Epithelial cell of prostate (primary cell): ENCODE data around the gene SMYD3.
"Not testable (repeated sequence)": the region's sequence is repeated elsewhere in the genome, so short reads cannot be mapped to it uniquely, and the experiment has no call there.

Experiments used
- DNase-seq: peaks from one replicate; pipeline ENCODE4 v3.0.0-alpha.2; 2011; ENCODE audit warnings: low read depth, low spot score
- H3K27ac ChIP-seq: fragments of 450-650 bp; 2 replicates; pipeline ENCODE4 v1.5.1; 2017; ENCODE audit warnings: mild to moderate bottlenecking

SMYD3 gene

DNA sequence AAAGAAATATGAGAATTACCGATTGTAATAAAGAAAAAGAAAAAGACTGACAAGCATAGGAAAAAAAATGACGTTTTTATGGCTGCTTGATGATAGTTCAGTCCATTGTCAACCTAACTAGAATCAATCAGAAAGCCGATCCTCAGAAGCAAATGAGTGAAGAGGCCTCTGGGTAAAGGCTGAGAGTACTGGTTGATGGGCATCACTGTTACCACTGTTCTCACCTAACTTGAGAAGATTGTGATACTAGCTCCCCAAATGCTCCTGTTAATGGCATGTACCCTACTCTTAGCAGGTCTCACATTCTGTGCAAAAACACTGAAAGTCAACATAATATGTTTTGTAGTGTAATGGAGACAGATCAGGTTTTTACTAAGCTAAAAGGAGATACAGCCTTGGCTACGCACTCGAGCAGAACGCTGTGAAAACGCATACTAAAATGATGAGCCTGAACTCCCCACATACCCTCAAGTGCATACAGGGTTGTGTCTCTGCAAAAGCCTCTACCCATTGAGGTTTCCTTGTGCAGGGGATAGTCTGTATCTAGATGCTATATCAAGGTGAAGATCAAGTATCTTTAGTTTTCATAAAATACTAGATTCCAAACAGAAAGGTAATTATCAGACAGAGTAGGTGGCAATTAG is 554.6 kb downstream of the SMYD3 start:
- no peak overlapping the region for H3K27ac ChIP-seq
- no peak for DNase-seq

DNA sequence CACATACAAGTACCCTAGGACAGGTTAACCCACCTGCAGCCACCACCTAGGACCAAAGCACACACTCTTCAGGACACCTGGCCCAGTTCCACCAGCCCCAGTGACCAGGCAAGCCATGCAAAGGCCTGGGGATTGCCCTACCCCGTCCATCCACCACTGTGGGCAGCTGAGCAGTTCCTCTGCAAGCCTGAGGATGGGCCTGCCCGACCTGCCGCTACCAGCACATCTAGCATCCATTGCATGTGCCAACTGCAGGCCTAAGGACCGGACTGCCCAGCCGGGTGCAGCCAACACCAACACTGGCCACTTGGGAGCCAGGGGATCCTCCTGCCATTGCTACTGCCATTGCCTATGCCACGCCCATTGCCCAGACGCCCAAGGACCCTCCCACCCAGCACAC is 558.3 kb downstream of the SMYD3 start:
- DNase-seq, result no peak
- no peak overlapping the region for H3K27ac ChIP-seq

DNA sequence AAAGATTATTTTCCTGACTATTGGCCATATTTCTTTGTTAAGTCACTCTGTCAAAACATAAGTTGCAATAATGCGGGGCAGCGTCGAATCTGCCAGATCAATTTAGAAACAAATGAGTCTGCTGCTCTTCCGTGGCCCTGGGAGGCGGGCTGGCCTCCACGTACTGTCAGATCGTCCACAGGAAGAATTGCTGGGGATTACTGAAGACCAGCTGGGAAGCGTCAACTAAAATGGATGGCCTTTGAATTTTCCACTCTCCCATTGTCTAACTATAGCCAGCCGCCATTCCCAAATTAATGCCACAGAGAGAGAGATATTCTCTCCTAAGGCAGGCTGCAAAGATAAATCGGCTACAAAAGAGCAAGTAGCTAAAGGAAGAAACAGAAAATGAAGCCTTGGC is 560.2 kb downstream of the SMYD3 start:
- H3K27ac ChIP-seq, result no peak overlapping the region
- DNase-seq, result no peak

DNA sequence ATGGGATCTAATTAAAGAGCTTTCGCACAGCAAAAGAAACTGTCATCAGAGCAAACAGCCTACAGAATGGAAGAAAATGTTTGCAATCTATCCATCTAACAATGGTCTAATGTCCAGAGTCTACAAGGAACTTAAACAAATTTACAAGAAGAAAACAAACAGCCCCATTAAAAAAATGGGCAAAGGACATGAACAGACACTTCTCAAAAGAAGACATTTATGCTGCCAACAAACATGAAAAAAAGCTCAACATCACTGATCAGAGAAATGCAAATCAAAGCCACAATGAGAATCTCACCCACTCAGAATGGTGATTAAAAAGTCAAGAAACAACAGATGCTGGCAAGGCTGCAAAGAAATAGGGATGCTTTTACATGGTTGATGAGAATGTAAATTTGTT is 561.9 kb downstream of the SMYD3 start:
- H3K27ac ChIP-seq, DNase-seq: not testable (repeated sequence)

DNA sequence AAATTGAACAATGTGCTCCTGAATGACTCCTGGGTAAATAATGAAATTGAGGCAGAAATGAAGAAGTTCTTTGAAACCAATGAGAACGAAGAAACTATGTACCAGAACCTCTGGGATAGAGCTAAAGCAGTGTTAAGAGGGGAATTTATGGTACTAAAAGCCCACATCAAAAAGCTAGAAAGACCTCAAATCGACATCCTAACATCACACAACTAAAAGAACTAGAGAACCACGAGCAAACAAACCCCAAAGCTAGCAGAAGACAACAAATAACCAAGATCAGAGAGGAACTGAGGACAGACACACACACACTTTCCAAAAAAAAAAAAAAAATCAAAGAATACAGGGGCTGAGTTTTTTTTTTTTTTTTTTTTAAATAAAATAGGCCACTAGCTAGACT is 564.2 kb downstream of the SMYD3 start:
- H3K27ac ChIP-seq, result no peak overlapping the region
- DNase-seq, result no peak

DNA sequence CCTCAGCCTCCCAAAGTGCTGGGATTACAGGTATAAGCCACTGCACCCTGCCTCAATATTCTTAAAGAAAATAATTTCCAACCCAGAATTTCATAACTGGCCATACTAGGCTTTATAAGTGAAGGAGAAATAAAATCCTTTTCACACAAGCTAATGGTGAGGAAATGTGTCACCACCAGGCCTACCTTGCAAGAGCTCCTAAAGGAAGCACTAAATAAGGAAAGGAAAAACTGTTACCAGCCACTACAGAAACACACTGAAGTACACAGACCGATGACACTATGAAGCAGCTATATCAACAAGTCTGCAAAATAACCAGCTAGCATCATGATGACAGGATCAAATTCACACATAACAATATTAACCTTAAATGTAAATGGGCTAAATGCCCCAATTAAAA is 565.3 kb downstream of the SMYD3 start:
- not testable (repeated sequence) for DNase-seq

DNA sequence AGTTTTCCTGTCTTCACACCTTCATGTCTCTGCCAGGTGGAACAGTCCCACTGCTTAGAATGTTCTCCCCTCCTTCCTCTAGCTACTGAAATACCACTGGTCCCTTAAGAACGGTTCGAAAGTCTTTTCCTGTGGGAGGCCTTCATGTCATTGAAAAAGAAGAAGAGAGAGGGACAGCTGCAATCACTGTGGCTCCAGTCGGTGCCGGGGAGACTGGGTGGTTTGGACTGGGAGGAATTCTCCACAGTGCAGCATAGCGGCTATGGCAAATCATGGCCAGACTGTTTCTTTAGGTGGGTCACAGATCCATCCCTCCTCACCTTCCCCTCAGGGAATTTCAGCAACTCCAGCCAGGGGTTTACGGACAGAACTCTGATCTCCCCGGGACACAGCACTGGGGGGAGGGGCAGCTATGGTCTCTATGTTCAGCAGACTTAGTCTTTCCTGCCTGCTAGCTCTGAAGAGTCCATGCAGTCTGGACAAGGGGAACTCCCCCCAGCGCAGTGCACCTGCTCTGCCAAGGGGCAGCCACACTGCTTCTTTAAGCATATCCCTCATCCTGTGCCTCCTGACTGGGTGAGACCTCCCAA is 567.2 kb downstream of the SMYD3 start:
- DNase-seq, result no peak
- no peak overlapping the region for H3K27ac ChIP-seq

More for the DNA sequence above, 565.3 kb downstream of the SMYD3 start:
- H3K27ac ChIP-seq, result not testable (repeated sequence)

DNA sequence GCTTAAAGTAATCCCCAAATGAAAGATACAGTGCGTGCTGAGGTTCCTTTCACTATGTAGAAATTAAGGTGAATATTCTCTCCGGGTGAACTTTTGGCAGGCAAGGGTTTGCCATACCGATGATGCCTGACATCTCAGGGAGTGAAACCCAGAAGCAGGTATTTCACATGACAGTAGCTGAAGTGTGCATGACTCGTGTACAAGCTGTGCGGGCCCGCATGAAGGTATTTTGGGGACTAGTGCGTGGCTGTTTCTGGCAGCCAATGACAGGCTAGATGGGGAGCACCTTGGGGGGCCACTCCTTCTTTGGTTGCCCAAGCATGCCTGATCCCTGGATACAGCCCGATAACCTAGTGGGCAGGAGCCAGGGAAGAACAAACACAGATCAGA is 569.0 kb downstream of the SMYD3 start:
- DNase-seq, result no peak
- H3K27ac ChIP-seq, result no peak overlapping the region

DNA sequence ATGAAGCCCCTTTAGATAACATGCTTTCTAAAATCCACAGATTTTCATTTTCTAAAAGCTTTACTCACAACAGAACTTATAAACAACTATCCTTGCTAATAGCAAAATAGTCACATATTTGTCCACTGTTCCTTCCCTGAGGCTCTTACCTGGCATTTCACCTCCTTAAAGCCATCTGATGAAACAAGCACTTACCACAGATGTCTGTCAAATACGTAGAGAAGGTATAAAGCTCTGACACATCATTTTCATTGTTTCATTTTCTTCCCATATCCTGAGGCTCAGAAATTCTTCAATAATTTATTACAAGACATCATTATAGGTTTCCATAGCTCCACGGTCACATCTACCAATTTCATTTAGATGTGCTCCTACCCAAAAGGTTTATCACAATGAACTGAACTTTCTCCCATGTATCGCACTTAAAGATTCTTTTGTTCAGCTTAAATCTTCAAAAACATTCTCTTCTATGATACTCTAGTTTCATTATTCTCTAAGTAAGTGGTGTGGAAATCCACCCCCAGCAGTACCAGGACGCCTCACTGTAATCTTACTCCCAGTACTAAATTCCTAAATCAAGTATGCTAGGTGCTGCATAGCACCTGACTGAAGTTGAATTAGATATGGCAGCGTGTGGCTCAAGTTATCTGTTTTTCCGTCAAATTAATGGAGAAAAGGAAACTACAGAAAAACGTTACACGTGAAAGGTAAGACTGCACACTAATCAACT is 569.6 kb downstream of the SMYD3 start:
- H3K27ac ChIP-seq, result no peak overlapping the region
- DNase-seq, result no peak

DNA sequence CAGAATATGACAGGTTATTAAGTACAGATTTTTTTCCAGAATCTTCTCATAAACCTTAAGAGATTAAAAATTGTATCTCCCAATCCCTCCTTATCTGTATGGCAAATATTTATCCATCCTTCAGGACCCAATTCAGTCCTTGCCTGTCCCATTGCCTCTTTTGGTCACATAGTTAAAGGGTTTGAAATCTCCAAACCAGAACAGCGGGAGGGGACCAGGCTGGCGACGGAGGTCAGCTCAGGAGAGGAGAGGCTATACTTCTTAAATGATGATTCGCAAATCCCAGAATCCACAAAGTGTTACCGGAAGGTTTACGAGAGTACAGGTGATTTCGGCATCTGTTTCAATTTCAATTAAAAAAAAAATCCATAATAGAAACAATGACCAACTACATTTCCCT is 572.7 kb downstream of the SMYD3 start:
- no peak overlapping the region for H3K27ac ChIP-seq
- no peak for DNase-seq

DNA sequence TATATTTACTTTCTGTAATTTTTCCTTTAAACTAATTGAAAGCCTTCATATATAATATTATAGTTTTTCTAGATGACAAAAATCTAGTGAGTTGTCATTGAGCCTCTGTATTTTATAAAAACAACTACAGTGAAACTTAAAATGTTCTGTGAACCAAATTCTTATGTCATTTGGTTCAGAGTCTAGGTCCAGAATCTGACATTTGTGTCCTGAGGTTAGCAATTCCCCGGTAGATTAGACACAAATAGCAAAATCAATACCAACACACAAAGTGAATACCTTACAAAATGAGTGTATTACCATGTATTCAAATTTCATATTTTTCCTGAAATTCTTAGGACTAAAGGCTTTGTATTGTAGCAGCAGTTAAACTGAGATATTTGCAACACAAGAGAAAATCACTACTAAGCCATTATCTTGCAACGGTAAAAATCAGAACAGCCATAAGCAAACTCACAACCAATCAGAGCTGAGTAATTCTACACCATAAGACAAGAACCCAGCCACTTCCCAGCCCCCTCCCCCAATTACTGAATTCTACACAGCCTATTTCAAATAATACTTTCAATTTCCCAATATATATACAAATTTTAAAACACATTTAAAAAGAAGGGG is 573.5 kb downstream of the SMYD3 start:
- H3K27ac ChIP-seq, result no peak overlapping the region
- no peak for DNase-seq

DNA sequence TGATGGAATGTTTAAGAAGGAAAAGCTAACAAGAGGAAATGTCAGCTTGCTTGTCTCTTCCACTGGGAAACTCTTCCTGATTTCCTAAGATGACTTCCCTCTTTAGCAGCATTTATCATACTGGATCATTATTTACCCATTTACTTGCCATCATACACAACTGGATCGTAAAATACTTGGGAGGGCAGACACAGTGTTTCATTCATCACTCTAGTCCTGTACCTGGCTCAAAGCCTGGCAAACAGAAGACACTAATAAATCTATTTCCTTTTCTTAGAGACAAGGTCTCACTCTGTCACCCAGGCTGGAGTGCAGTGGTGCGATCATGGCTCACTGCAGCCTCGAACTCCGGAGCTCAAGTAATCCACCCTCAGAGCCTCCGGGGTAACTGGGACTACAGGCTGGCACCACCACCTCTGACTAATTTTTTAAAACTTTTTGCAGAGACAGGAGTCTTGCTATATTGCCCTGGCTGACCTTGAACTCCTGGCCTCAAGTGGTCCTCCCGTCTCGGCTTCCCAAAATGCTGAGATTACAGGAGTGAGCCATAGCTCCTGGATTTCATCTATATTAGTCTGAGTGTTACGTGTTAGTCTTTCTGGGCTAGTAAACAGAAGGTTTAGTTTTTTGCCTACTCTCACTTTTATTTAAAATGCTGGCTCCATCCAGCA is 574.6 kb downstream of the SMYD3 start:
- no peak for DNase-seq
- H3K27ac ChIP-seq, result no peak overlapping the region

DNA sequence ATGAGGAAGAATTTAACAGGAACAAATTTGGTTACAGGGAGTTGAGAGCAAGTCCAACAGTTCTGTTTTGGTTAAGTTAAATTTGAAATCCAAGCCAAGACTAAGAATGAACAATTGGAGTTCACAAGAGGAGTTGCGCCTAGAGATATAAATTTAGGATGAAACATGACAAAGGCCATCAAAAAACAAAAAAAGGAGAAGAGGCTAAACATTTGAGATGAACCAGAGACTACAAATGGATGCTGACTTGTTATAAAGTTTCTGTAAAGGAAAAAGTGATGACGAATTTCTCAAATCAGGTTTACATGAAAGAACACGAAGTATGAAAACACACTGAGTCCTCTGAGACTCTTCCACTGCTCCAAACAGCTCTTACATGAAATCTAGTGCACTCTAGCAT is 575.6 kb downstream of the SMYD3 start:
- H3K27ac ChIP-seq, result no peak overlapping the region

DNA sequence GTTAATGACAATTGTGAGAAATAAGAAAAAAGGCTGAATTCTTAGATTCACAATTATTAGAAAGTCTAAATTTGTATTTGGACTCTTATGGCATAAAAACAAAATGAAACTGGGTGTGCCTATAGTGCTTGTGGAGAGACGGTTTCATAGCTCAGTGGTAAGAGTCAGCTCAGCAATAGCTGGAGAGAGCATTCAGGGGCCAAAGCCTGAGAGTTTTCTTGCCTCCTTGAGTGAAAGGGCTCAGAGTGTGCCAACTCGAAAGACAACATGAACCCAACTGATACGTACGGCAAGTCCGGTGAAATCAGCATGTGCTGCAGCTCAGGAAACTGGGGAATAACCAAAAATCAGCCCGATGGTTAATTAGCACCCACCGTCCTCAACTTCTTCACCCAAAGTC is 577.9 kb downstream of the SMYD3 start:
- DNase-seq, result no peak
- H3K27ac ChIP-seq, result no peak overlapping the region

More for the DNA sequence above, 575.6 kb downstream of the SMYD3 start:
- no peak for DNase-seq

DNA sequence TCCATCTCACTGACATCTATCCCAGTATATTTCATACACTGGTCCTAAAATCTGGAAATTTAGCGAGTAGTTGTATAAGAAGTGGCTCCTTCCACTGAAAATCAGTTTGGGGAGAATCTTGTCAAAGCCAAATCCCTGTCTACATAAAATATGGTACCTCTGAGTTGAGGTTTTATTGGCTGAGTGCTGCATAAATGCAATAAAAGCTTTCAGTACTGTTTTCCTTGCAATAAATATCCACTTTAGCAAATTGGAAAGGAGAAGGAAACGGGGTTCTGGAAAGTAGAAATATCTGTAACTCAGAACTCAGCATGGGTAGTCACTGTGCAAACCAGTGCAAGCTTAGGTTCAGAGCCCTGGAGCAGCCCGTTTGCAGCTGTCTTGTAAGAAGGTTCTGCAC is 580.2 kb downstream of the SMYD3 start:
- DNase-seq, result no peak
- H3K27ac ChIP-seq, result no peak overlapping the region

DNA sequence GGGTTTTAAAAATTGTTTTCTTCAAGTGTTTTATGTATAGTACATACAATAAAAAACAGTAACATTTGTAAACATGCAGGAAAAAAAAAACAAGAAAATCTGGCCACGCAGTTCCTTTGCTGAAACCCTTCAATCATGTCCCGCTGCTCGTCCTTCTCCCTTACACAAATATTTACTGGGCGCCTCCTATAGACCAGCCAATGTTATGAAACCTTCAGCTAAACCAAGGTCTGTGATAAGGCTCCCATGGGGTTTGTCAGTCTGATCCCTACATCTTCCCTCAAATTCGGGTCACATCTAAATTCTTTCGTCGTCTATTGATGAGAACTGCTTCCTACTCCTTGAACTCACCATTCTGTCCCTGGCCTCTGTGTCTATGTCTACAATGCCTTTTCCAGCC is 583.9 kb downstream of the SMYD3 start:
- DNase-seq, result no peak
- no peak overlapping the region for H3K27ac ChIP-seq

DNA sequence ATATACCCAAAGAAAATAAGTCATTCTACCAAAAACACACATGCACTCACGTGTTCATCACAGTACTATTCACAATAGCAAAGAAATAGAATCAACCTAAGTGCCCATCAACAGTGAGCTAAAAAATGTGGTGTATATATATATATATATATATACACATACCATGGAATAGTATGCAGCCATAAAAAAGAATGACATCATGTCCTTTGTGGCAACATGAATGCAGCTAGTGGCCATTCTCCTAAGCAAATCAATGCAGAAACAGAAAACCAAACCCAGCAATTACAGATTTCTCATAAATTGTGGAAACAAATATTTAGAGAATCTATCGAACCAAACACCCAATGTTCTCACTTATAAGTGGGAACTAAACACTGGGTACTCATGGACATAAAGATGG is 585.7 kb downstream of the SMYD3 start:
- DNase-seq, result no peak
- H3K27ac ChIP-seq, result no peak overlapping the region

DNA sequence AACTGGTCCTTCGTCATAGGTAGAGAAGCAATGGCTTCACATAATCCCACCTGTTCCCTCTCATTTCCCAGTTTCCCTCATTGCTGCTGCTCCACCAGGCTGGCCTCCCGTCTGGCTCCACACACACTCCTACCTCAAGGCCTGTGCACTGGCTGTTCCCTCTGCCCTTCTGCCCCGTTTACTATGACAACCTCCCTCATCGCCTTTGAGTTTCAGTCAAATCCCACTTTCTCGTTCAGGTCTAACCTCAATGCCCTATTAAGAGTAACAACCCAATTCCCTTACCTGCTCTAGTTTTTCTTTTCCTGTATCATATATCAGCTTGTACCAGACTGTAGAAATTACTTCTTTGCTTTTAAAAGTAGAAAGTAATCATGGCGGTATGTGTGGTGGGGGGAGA is 589.7 kb downstream of the SMYD3 start:
- H3K27ac ChIP-seq, result no peak overlapping the region

DNA sequence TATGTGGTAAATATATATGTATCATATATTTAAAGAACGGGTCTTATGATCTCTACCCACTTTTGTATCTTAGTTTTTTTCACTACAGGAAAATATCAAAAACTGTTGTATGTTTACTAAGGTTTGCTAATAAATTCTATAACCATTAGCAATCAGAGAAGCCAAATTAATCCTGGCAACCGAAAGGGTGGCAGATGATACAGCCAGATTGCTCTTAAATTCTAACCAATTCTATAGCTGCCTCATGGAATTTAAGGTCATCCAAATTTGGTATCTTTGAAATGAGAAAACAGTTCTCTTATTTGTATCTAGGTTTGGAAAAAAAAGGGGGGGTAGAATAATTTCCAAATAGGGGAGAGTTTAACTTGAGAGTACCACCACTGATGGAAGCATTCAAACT is 591.2 kb downstream of the SMYD3 start:
- DNase-seq, result no peak

More for the DNA sequence above, 589.7 kb downstream of the SMYD3 start:
- no peak for DNase-seq

DNA sequence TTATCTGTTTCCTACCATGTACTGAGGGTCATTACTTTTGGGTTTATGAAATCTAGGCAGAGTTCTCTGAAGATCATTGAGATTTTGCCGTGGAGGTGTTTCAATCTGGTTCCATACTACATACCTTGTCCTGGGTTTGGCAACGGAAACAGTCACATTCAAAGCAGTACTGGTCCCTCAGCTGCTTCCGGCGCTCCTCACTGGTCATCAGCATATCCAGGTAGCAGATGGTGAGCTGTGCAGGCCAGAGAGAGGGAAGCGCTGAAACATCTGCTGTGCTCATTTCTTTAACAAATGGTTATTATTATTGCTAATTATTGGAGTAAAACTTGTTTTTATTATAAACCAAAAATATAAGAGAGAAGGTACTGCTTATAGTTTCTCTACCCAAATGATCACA is 591.7 kb downstream of the SMYD3 start:
- no peak for DNase-seq

More for the DNA sequence above, 591.2 kb downstream of the SMYD3 start:
- H3K27ac ChIP-seq, result no peak overlapping the region

DNA sequence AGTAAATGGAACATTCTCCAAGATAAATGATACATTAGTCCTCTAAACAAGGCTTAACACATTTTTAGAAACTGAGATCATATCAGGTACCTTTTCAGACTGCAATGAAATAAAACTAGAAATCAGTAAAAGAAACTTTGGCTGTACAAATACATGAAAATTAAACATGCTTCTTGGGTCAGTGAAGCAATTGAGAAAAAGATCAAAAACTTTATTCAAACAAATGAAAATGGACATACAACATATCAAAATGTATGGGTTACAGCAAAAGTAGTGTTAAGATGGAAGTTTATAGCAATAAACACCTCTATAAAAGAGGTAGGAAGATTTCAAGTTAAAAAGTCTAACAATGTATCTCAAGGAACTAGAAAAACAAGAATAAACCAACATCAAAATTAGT is 598.5 kb downstream of the SMYD3 start:
- H3K27ac ChIP-seq, result no peak overlapping the region
- no peak for DNase-seq

More for the DNA sequence above, 591.7 kb downstream of the SMYD3 start:
- H3K27ac ChIP-seq, result no peak overlapping the region
